MCF 10A (cell line): ENCODE data around the gene RALB. TPM values are rescaled to one million over a fixed set of nuclear protein-coding genes. Genes with fewer than 3 reads are reported as not detected.

Source experiments
- BruUV-seq: library from RNA; stranded (reverse); fragments of 400-500 nt; replicated peaks from 2 replicates; lab custom pipeline; 2021; lab: Mats Ljungman, UMichigan
- CTCF ChIA-PET: fragments of 300-600 bp; sonication (Branson Sonifier 250); formaldehyde crosslinking; extraction: SDS; loops from one replicate; lab custom pipeline; 2021; ENCODE audit warnings: antibody characterized with exemption, inconsistent platforms; lab: Yijun Ruan, JAX
- POLR2A ChIA-PET: fragments of 300-600, 350-650 bp; sonication (Branson Sonifier 250); formaldehyde crosslinking; extraction: SDS; loops from one replicate; lab custom pipeline; 2020; ENCODE audit warnings: antibody characterized with exemption, inconsistent platforms; lab: Yijun Ruan, JAX
- DNase-seq: peaks from one replicate; pipeline ENCODE4 v3.0.0-alpha.2; 2018; ENCODE audit not compliant: unreplicated experiment
- H3K27ac Mint-ChIP-seq: one replicate; pipeline ENCODE4 v1.8.0; 2022; ENCODE audit warnings: mild to moderate bottlenecking, low read depth, mixed read lengths; ENCODE audit not compliant: unreplicated experiment
- H3K27me3 Mint-ChIP-seq: one replicate; pipeline ENCODE4 v1.8.0; 2022; ENCODE audit warnings: mixed read lengths; ENCODE audit not compliant: insufficient read depth, unreplicated experiment
- H3K36me3 Mint-ChIP-seq: one replicate; pipeline ENCODE4 v1.8.0; 2022; ENCODE audit warnings: mild to moderate bottlenecking, moderate library complexity, mixed read lengths; ENCODE audit not compliant: insufficient read depth, unreplicated experiment
- H3K4me1 Mint-ChIP-seq: one replicate; pipeline ENCODE4 v1.8.0; 2022; ENCODE audit warnings: mixed read lengths; ENCODE audit not compliant: insufficient read depth, unreplicated experiment
- H3K4me3 Mint-ChIP-seq: one replicate; pipeline ENCODE4 v1.8.0; 2022; ENCODE audit warnings: mild to moderate bottlenecking, moderate library complexity, mixed read lengths; ENCODE audit not compliant: unreplicated experiment
- H3K9me3 Mint-ChIP-seq: one replicate; pipeline ENCODE4 v1.8.0; 2022; ENCODE audit warnings: mixed read lengths; ENCODE audit not compliant: unreplicated experiment
- CTCF ChIP-seq: fragments of 200-600 bp; IDR thresholded peaks from one replicate; pipeline ENCODE4 v1.8.0; 2022; ENCODE audit warnings: antibody characterized with exemption, mild to moderate bottlenecking; ENCODE audit not compliant: unreplicated experiment
- intact Hi-C: fragments of 100-400 bp; cut with micrococcal nuclease; formaldehyde crosslinking; loops from 2 replicates; pipeline ENCODE4 v1.14.1; 2022
- total RNA-seq: library from RNA; stranded (reverse); gene quantifications from 2 replicates; pipeline ENCODE4 v1.2.3, GENCODE V29; 2022

The RALB gene
- total RNA-seq, 1 experiment from 2014 or later: 37.4 TPM

GRCh38 chr2:120317916-120318315 is 65.3 kb downstream of the RALB start:
- intact Hi-C loops: loop anchor here (10.0 kb wide), 1 partner anchor 357 kb away; no protein-coding TSS in a partner anchor
- no peak overlapping the region for H3K4me3 Mint-ChIP-seq
- no peak for TF ChIP-seq CTCF
- ChIA-PET POLR2A (interaction anchor here (0.7 kb wide), 1 partner anchor 564 kb away, joined by 3 read pairs; no protein-coding TSS in a partner anchor), CTCF (interaction anchor here (1.1 to 1.5 kb wide), 3 partner anchors 19 to 363 kb away, joined by 4 to 7 read pairs (median 4); no protein-coding TSS in a partner anchor)
- H3K9me3 Mint-ChIP-seq: no peaks in the 10 kb centered on the region
- no peak for DNase-seq
- H3K36me3 Mint-ChIP-seq: peaks cover 6% of the 10 kb centered on the region
- H3K27ac Mint-ChIP-seq: no peak overlapping the region
- no TSS peak for BruUV-seq
- peaks cover 22% of the 10 kb centered on the region for H3K4me1 Mint-ChIP-seq
- no peaks in the 10 kb centered on the region for H3K27me3 Mint-ChIP-seq

- TF ChIP-seq CTCF: no peak
- no TSS peak for BruUV-seq
- DNase-seq: peak; percentile 47
- ChIA-PET CTCF (interaction anchor here (0.6 to 1.5 kb wide), 7 partner anchors 18 to 362 kb away, joined by 3 to 7 read pairs (median 4); no protein-coding TSS in a partner anchor), POLR2A (interaction anchor here (0.7 kb wide), 2 partner anchors 38 to 563 kb away, joined by 3 read pairs; no protein-coding TSS in a partner anchor)
- Mint-ChIP-seq H3K4me1 (peaks cover 27% of the 10 kb centered on the region), H3K27ac (peak overlapping the region; percentile 54), H3K27me3 (no peaks in the 10 kb centered on the region), H3K9me3 (no peaks in the 10 kb centered on the region), H3K36me3 (peaks cover 6% of the 10 kb centered on the region), H3K4me3 (peak overlapping the region; percentile 40)
- intact Hi-C loops: loop anchor here (10.0 kb wide), 1 partner anchor 356 kb away; no protein-coding TSS in a partner anchor
These were observed 66.0 kb downstream of the RALB start for GRCh38 chr2:120318626-120319025.

GRCh38 chr2:120319123-120319522 is 66.5 kb downstream of the RALB start:
- Mint-ChIP-seq H3K27me3 (no peaks in the 10 kb centered on the region), H3K9me3 (no peaks in the 10 kb centered on the region), H3K4me3 (peak overlapping the region; percentile 40), H3K27ac (peak overlapping the region; percentile 54), H3K36me3 (peaks cover 6% of the 10 kb centered on the region), H3K4me1 (peaks cover 31% of the 10 kb centered on the region)
- intact Hi-C loops: loop anchor here (10.0 kb wide), 1 partner anchor 356 kb away; no protein-coding TSS in a partner anchor
- TF ChIP-seq CTCF: no peak
- no TSS peak for BruUV-seq
- CTCF ChIA-PET: interaction anchor here (0.6 to 2.1 kb wide), 10 partner anchors 18 to 755 kb away, joined by 3 to 10 read pairs (median 4); no protein-coding TSS in a partner anchor
- POLR2A ChIA-PET: interaction anchor here (0.6 to 2.1 kb wide), 4 partner anchors 29 to 732 kb away, joined by 3 to 6 read pairs (median 4); no protein-coding TSS in a partner anchor
- no peak for DNase-seq

- intact Hi-C loops: loop anchor here (10.0 kb wide), 1 partner anchor 355 kb away; no protein-coding TSS in a partner anchor
These were observed 67.2 kb downstream of the RALB start for GRCh38 chr2:120319686-120320317.

More at GRCh38 chr2:120319686-120320317, 67.2 kb downstream of the RALB start:
- no peak for TF ChIP-seq CTCF
- Mint-ChIP-seq H3K27me3 (no peaks in the 10 kb centered on the region), H3K9me3 (no peaks in the 10 kb centered on the region), H3K27ac (no peak overlapping the region), H3K4me1 (peaks cover 31% of the 10 kb centered on the region), H3K36me3 (peaks cover 3% of the 10 kb centered on the region), H3K4me3 (no peak overlapping the region)
- ChIA-PET CTCF (interaction anchor here (0.6 to 2.1 kb wide), 11 partner anchors 12 to 755 kb away, joined by 3 to 10 read pairs (median 3); no protein-coding TSS in a partner anchor), POLR2A (interaction anchor here (0.6 to 2.1 kb wide), 12 partner anchors 16 to 731 kb away, joined by 3 to 9 read pairs (median 3); partner anchors contain the start of genes EPB41L5 and RALB)
- no TSS peak for BruUV-seq
- DNase-seq: no peak
